ACC112 (cell line): Measurements from ENCODE around the gene VWA3B.

ENCODE experiments used
- H2AFZ ChIP-seq: fragments of 200-600 bp; sonication (generic); one replicate; pipeline ENCODE4 v1.6.0; 2017; ENCODE audit warnings: antibody characterized with exemption, low read length; ENCODE audit not compliant: unreplicated experiment
- H3K27ac ChIP-seq: fragments of 200-600 bp; sonication (generic); 2 replicates; pipeline ENCODE4 v1.5.1; 2014; ENCODE audit warnings: low read depth, mild to moderate bottlenecking, antibody characterized with exemption, low read length, moderate library complexity
- H3K27me3 ChIP-seq: fragments of 200-600 bp; sonication (generic); 2 replicates; pipeline ENCODE4 v1.6.1; 2014; ENCODE audit warnings: mild to moderate bottlenecking, antibody characterized with exemption, low read length, moderate library complexity, mixed read lengths; ENCODE audit not compliant: insufficient read depth
- H3K36me3 ChIP-seq: fragments of 200-600 bp; sonication (generic); 2 replicates; pipeline ENCODE4 v1.6.1; 2016; ENCODE audit warnings: mild to moderate bottlenecking, antibody characterized with exemption, low read length, moderate library complexity, mixed read lengths; ENCODE audit not compliant: insufficient read depth
- H3K4me1 ChIP-seq: fragments of 200-600 bp; sonication (generic); one replicate; pipeline ENCODE4 v1.6.1; 2016; ENCODE audit warnings: low read length, mixed read lengths; ENCODE audit not compliant: insufficient read depth, unreplicated experiment, control insufficient read depth
- H3K4me3 ChIP-seq: fragments of 200-600 bp; sonication (generic); 2 replicates; pipeline ENCODE4 v1.5.1; 2014; ENCODE audit warnings: mild to moderate bottlenecking, low read depth, low read length
- H3K79me2 ChIP-seq: fragments of 200-600 bp; sonication (generic); one replicate; pipeline ENCODE4 v1.6.0; 2016; ENCODE audit warnings: low read length; ENCODE audit not compliant: control insufficient read depth, unreplicated experiment, insufficient read depth

The VWA3B gene

GRCh38 chr2:98332989-98333388 is 246.0 kb downstream of the VWA3B start:
- no peak overlapping the region for H3K27ac ChIP-seq
- H2AFZ ChIP-seq: no peak overlapping the region

GRCh38 chr2:98333922-98334321 is 247.0 kb downstream of the VWA3B start:
- H3K27ac ChIP-seq: peak overlapping the region; percentile 91
- no peaks in the 10 kb centered on the region for H3K36me3 ChIP-seq
- H3K4me1 ChIP-seq: peaks cover 23% of the 10 kb centered on the region
- peak overlapping the region; percentile 56 for H3K4me3 ChIP-seq
- H3K27me3 ChIP-seq: no peaks in the 10 kb centered on the region
- peak overlapping the region; percentile 61 for H2AFZ ChIP-seq
- no peaks in the 10 kb centered on the region for H3K79me2 ChIP-seq

More at GRCh38 chr2:98332989-98333388, 246.0 kb downstream of the VWA3B start:
- H3K4me1 ChIP-seq: peaks cover 23% of the 10 kb centered on the region
- H3K27me3 ChIP-seq: no peaks in the 10 kb centered on the region
- H3K79me2 ChIP-seq: no peaks in the 10 kb centered on the region
- H3K4me3 ChIP-seq: no peak overlapping the region
- no peaks in the 10 kb centered on the region for H3K36me3 ChIP-seq

GRCh38 chr2:98334439-98335078 is 247.6 kb downstream of the VWA3B start:
- no peaks in the 10 kb centered on the region for H3K27me3 ChIP-seq
- H3K4me1 ChIP-seq: peaks cover 23% of the 10 kb centered on the region
- H3K4me3 ChIP-seq: peak overlapping the region; percentile 56
- no peaks in the 10 kb centered on the region for H3K36me3 ChIP-seq
- peak overlapping the region; percentile 91 for H3K27ac ChIP-seq
- no peaks in the 10 kb centered on the region for H3K79me2 ChIP-seq
- peak overlapping the region; percentile 72 for H2AFZ ChIP-seq

- no peak overlapping the region for H3K4me3 ChIP-seq
- no peaks in the 10 kb centered on the region for H3K27me3 ChIP-seq
- peaks cover 23% of the 10 kb centered on the region for H3K4me1 ChIP-seq
- no peaks in the 10 kb centered on the region for H3K36me3 ChIP-seq
- no peak overlapping the region for H2AFZ ChIP-seq
- H3K27ac ChIP-seq: no peak overlapping the region; the same call in 1 of the 2 replicates
- H3K79me2 ChIP-seq: no peaks in the 10 kb centered on the region
Observed at GRCh38 chr2:98335271-98335670, 248.3 kb downstream of the VWA3B start.

- Histone ChIP-seq H3K79me2 (no peaks in the 10 kb centered on the region), H3K27ac (no peak overlapping the region), H3K27me3 (peaks cover 41% of the 10 kb centered on the region), H3K36me3 (no peaks in the 10 kb centered on the region), H3K4me3 (no peak overlapping the region), H3K4me1 (no peaks in the 10 kb centered on the region), H2AFZ (no peak overlapping the region)
Observed at GRCh38 chr2:98341241-98341640, 254.3 kb downstream of the VWA3B start.

GRCh38 chr2:98343285-98343684 is 256.3 kb downstream of the VWA3B start:
- Histone ChIP-seq H3K36me3 (no peaks in the 10 kb centered on the region), H3K79me2 (no peaks in the 10 kb centered on the region), H3K27ac (no peak overlapping the region), H2AFZ (no peak overlapping the region), H3K27me3 (peaks cover 61% of the 10 kb centered on the region), H3K4me1 (no peaks in the 10 kb centered on the region), H3K4me3 (no peak overlapping the region)

- Histone ChIP-seq H3K36me3 (no peaks in the 10 kb centered on the region), H3K27ac (no peak within 1 kb of the TSS), H3K4me3 (peak within 1 kb of the TSS; percentile 7), H2AFZ (no peak within 1 kb of the TSS), H3K79me2 (no peaks in the 10 kb centered on the region), H3K4me1 (no peaks in the 10 kb centered on the region), H3K27me3 (peaks cover 94% of the 10 kb centered on the region)
Observed at GRCh38 chr2:98346311-98347236, 259.6 kb downstream of the VWA3B start, which contains the start of gene CNGA3. Gene CNGA3, plus strand, starts transcription at chr2:98346456. Its CDS starts 23,520 bp downstream, at chr2:98369976.

- H3K79me2 ChIP-seq: no peaks in the 10 kb centered on the region
- H3K27ac ChIP-seq: no peak overlapping the region
- no peaks in the 10 kb centered on the region for H3K36me3 ChIP-seq
- H3K27me3 ChIP-seq: peaks cover 100% of the 10 kb centered on the region
- no peak overlapping the region for H3K4me3 ChIP-seq
- no peaks in the 10 kb centered on the region for H3K4me1 ChIP-seq
- no peak overlapping the region for H2AFZ ChIP-seq
Observed at GRCh38 chr2:98347298-98348065, 260.5 kb downstream of the VWA3B start.

GRCh38 chr2:98348066-98348561 is 261.1 kb downstream of the VWA3B start:
- no peak overlapping the region for H3K27ac ChIP-seq
- peaks cover 100% of the 10 kb centered on the region for H3K27me3 ChIP-seq
- no peak overlapping the region for H2AFZ ChIP-seq
- no peaks in the 10 kb centered on the region for H3K36me3 ChIP-seq
- H3K4me1 ChIP-seq: no peaks in the 10 kb centered on the region
- H3K79me2 ChIP-seq: no peaks in the 10 kb centered on the region
- no peak overlapping the region for H3K4me3 ChIP-seq

- Histone ChIP-seq H3K27me3 (peaks cover 85% of the 10 kb centered on the region), H2AFZ (no peak overlapping the region), H3K4me3 (no peak overlapping the region), H3K36me3 (no peaks in the 10 kb centered on the region), H3K79me2 (no peaks in the 10 kb centered on the region), H3K27ac (no peak overlapping the region), H3K4me1 (no peaks in the 10 kb centered on the region)
Observed at GRCh38 chr2:98350411-98350810, 263.4 kb downstream of the VWA3B start.
